Panc1 (cell line): ENCODE data around the gene KRT16. TPM values are rescaled to one million over a fixed set of nuclear protein-coding genes. Genes with fewer than 3 reads are reported as not detected.

Source experiments
- ATAC-seq: fragments of 200-7000 bp; cut with Tn5 transposase; 2 replicates; pipeline ENCODE4 v1.9.1; 2020; ENCODE audit warnings: mild to moderate bottlenecking, moderate library complexity
- BruUV-seq: library from RNA; stranded (reverse); fragments of 400-500 nt; replicated peaks from 2 replicates; lab custom pipeline; 2021; lab: Mats Ljungman, UMichigan
- CTCF ChIA-PET: fragments of 300-600 bp; sonication (Branson Sonifier 250); formaldehyde crosslinking; loops from one replicate; lab custom pipeline; 2022; ENCODE audit warnings: antibody characterized with exemption; lab: Charles Lee
- POLR2A ChIA-PET: fragments of 300-600 bp; sonication (Branson Sonifier 250); formaldehyde crosslinking; loops from one replicate; lab custom pipeline; 2022; ENCODE audit warnings: antibody characterized with exemption; lab: Charles Lee
- DNase-seq: peaks from one replicate; pipeline ENCODE4 v3.0.0-alpha.2; 2010; ENCODE audit warnings: low read depth, low spot score
- H3K27ac ChIP-seq: 2 replicates; pipeline ENCODE4 v1.5.1; 2011; ENCODE audit warnings: mild to moderate bottlenecking, low read length, inconsistent platforms
- H3K27me3 ChIP-seq: fragments of 200-500 bp; sonication (Bioruptor generic); 2 replicates; pipeline ENCODE4 v1.6.0; 2014; ENCODE audit warnings: low read length, inconsistent platforms; ENCODE audit not compliant: control insufficient read depth, insufficient read depth
- H3K36me3 ChIP-seq: fragments of 200-500 bp; sonication (Bioruptor generic); 2 replicates; pipeline ENCODE4 v1.5.1; 2014; ENCODE audit warnings: inconsistent platforms, mild to moderate bottlenecking, low read length, moderate library complexity; ENCODE audit not compliant: control insufficient read depth, insufficient read depth
- H3K4me1 ChIP-seq: 2 replicates; pipeline ENCODE4 v1.5.1; 2011; ENCODE audit warnings: inconsistent platforms, mild to moderate bottlenecking, low read length, moderate library complexity; ENCODE audit not compliant: control insufficient read depth, insufficient read depth
- H3K4me3 ChIP-seq, 2 experiments: 2 replicates each; pipeline ENCODE4 v1.5.1; 2011 to 2012; ENCODE audit warnings: low read depth in 2 of 2, low read length in 2 of 2, mild to moderate bottlenecking in 2 of 2, inconsistent platforms in 1 of 2, moderate library complexity in 1 of 2
- H3K9me3 ChIP-seq: fragments of 200-500 bp; sonication (Bioruptor generic); 2 replicates; pipeline ENCODE4 v1.5.1; 2014; ENCODE audit warnings: low read depth, mild to moderate bottlenecking, inconsistent platforms, low read length, moderate library complexity; ENCODE audit not compliant: control insufficient read depth, insufficient read depth
- CTCF ChIP-seq: fragments of 450-650 bp; IDR thresholded peaks from 2 replicates; pipeline ENCODE4 v1.5.1; 2017; ENCODE audit warnings: mild to moderate bottlenecking
- POLR2AphosphoS5 ChIP-seq: IDR thresholded peaks from 2 replicates; pipeline ENCODE4 v1.6.1; 2012; ENCODE audit warnings: mild to moderate bottlenecking, low read depth, low read length, moderate library complexity
- SIN3A ChIP-seq: IDR thresholded peaks from 2 replicates; pipeline ENCODE4 v1.6.1; 2012; ENCODE audit warnings: low read depth, mild to moderate bottlenecking, low read length, moderate library complexity, borderline replicate concordance; ENCODE audit not compliant: insufficient read depth
- TCF7L2 ChIP-seq: IDR thresholded peaks from 2 replicates; pipeline ENCODE4 v1.6.1; 2011; ENCODE audit warnings: mild to moderate bottlenecking, low read depth, low read length, inconsistent platforms
- in situ Hi-C: cut with HindIII; loops from 2 replicates; pipeline ENCODE4 v1.10.0; 2016; ENCODE audit warnings: low sequenced_read_pairs, low pct_unique_long_range_greater_than_20kb
- intact Hi-C: fragments of 100-400 bp; cut with micrococcal nuclease; formaldehyde crosslinking; loops from one replicate; pipeline ENCODE4 v1.10.0; 2022; ENCODE audit not compliant: unreplicated experiment
- total RNA-seq: library from RNA; stranded (reverse); gene quantifications from one replicate; pipeline ENCODE4 v1.2.1, GENCODE V29; 2021; ENCODE audit not compliant: unreplicated experiment
- TF ChIP-seq, protein P1 (sequence below), 2 experiments: IDR thresholded peaks; 2 replicates each; pipeline ENCODE4 v1.6.1; 2011 to 2012; ENCODE audit warnings: low read depth in 2 of 2, control low read depth in 1 of 2, low read length in 1 of 2, mild to moderate bottlenecking in 1 of 2, moderate library complexity in 1 of 2; ENCODE audit not compliant: insufficient read depth in 1 of 2

KRT16 gene
- total RNA-seq, 1 experiment from 2014 or later = 1.6 TPM

DNA sequence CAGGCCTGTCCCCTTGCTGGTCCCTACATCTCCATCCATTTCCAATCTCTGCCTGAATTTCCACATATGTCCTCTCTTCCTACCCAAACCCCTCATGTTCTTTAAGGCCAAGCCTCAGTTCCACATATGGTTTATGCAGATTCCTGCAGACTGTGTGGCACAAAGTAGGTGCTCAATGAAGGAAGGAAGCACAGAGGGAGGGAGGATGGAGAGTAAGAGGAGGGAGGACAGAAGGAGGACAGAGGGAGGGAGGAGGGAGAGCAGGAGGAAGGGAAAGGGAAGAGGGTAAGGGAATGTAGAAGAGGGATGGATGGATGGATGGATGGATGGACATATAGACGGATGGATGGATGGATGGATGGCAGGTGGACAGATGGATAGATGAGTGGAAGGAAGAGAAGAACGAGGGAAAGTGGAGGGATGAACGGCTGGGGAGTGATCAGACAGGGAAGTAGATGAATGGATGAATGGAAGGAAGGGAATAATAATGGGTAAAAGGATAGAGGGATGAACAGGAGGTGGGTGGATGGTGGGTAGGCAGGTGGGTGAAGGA, 18.1 kb downstream of the KRT16 start:
- ATAC-seq (no peak), DNase-seq (no peak)
- Histone ChIP-seq H3K4me1 (no peaks in the 10 kb centered on the region), H3K36me3 (no peaks in the 10 kb centered on the region), H3K9me3 (no peaks in the 10 kb centered on the region), H3K27ac (no peak overlapping the region), H3K4me3 (no peak overlapping the region), H3K27me3 (no peaks in the 10 kb centered on the region)
- in situ Hi-C loops = no loop called here
- intact Hi-C loops = loop anchor here (5.0 kb wide), 1 partner anchor 53 kb away; no protein-coding TSS in a partner anchor
- ChIA-PET POLR2A (no interaction called here), CTCF (no interaction called here)
- BruUV-seq = no TSS peak
- TF ChIP-seq CTCF = no peak
- no peak for TF ChIP-seq SIN3A
- TF ChIP-seq TCF7L2 = no peak
- no peak for TF ChIP-seq POLR2AphosphoS5
- TF ChIP-seq, protein P1, sequence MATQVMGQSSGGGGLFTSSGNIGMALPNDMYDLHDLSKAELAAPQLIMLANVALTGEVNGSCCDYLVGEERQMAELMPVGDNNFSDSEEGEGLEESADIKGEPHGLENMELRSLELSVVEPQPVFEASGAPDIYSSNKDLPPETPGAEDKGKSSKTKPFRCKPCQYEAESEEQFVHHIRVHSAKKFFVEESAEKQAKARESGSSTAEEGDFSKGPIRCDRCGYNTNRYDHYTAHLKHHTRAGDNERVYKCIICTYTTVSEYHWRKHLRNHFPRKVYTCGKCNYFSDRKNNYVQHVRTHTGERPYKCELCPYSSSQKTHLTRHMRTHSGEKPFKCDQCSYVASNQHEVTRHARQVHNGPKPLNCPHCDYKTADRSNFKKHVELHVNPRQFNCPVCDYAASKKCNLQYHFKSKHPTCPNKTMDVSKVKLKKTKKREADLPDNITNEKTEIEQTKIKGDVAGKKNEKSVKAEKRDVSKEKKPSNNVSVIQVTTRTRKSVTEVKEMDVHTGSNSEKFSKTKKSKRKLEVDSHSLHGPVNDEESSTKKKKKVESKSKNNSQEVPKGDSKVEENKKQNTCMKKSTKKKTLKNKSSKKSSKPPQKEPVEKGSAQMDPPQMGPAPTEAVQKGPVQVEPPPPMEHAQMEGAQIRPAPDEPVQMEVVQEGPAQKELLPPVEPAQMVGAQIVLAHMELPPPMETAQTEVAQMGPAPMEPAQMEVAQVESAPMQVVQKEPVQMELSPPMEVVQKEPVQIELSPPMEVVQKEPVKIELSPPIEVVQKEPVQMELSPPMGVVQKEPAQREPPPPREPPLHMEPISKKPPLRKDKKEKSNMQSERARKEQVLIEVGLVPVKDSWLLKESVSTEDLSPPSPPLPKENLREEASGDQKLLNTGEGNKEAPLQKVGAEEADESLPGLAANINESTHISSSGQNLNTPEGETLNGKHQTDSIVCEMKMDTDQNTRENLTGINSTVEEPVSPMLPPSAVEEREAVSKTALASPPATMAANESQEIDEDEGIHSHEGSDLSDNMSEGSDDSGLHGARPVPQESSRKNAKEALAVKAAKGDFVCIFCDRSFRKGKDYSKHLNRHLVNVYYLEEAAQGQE (IDR thresholded peaks at IDR 0.05; ENCODE audit: insufficient read depth in 1 of 2, low read depth in 2 of 2, low read length in 1 of 2) = no peak

DNA sequence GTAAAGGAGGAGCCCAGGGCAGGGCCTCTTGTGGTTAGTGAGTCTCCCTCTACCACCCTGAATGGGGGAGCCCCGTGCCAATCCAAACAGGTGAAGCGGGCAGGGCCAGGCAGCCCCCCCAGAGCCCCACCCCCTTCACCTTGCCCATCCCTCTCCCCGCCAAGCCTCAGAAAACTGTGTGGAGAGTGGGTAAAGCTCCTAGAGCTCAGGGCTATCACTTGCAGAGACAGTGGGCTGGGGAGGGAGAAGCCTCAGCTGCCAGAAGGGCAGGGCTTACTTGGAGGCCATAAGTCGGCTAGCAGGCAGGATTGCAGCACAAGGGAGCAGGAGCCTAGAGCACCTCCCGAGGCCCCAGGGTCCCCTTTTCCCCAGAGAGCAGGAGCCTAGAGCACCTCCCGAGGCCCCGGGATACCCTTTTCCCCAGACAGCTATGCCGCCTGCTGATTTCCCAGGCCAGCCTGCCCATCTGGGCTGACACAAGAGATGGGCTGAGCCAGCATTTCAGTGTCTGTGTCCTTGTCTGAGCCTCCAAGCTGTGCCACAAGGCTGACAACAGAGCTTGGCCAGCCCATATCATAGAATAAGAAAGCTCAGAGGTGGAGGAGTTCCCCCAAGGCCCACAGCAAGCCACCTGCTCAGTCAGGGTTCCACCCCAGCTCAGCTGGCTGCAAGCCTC, 19.1 kb downstream of the KRT16 start:
- TF ChIP-seq, protein P1 (IDR thresholded peaks at IDR 0.05; ENCODE audit: insufficient read depth in 1 of 2, low read depth in 2 of 2, low read length in 1 of 2) = no peak
- TF ChIP-seq POLR2AphosphoS5 = no peak
- no peak for TF ChIP-seq TCF7L2
- TF ChIP-seq CTCF = no peak
- TF ChIP-seq SIN3A = no peak
- Histone ChIP-seq H3K4me1 (no peaks in the 10 kb centered on the region), H3K27ac (no peak overlapping the region), H3K4me3 (no peak overlapping the region), H3K9me3 (no peaks in the 10 kb centered on the region), H3K36me3 (no peaks in the 10 kb centered on the region), H3K27me3 (no peaks in the 10 kb centered on the region)
- DNase-seq (no peak), ATAC-seq (peak; percentile 61; the same call in 1 of the 2 replicates)
- intact Hi-C loops (loop anchor here (5.0 kb wide), 1 partner anchor 54 kb away; no protein-coding TSS in a partner anchor), in situ Hi-C loops (no loop called here)
- CTCF ChIA-PET = no interaction called here
- BruUV-seq = no TSS peak
- POLR2A ChIA-PET = no interaction called here
